HCT116 (cell line): ENCODE results near the gene REXO4. TPM values are rescaled to one million over a fixed set of nuclear protein-coding genes. Genes with fewer than 3 reads are reported as not detected.

Experiments
- ATAC-seq: fragments of 200-7000 bp; cut with Tn5 transposase; 2 replicates; pipeline ENCODE4 v1.9.1; 2020; ENCODE audit warnings: mild to moderate bottlenecking, moderate library complexity
- BruUV-seq: library from RNA; stranded (reverse); fragments of 400-500 nt; replicated peaks from 2 replicates; lab custom pipeline; 2021; lab: Mats Ljungman, UMichigan
- CTCF ChIA-PET: fragments of 300-600 bp; sonication (Branson Sonifier 250); formaldehyde crosslinking; loops from one replicate; lab custom pipeline; 2021; ENCODE audit warnings: antibody characterized with exemption; lab: Charles Lee
- POLR2A ChIA-PET: fragments of 300-600, 350-600 bp; sonication (Branson Sonifier 250); formaldehyde crosslinking; loops from one replicate; lab custom pipeline; 2021; ENCODE audit warnings: antibody characterized with exemption; lab: Charles Lee
- RAD21 ChIA-PET, 2 experiments: fragments of 300-600 bp; sonication (Branson Sonifier 250); formaldehyde crosslinking; loops; one replicate each; lab custom pipeline; 2023; ENCODE audit warnings: low total read pairs in 2 of 2; ENCODE audit not compliant: uncharacterized antibody in 2 of 2, unreplicated experiment in 2 of 2, low non-redundant PET in 1 of 2; lab: Charles Lee
- DNase-seq: peaks from one replicate; pipeline ENCODE4 v3.0.0-alpha.2; 2010; ENCODE audit warnings: low read depth, low spot score
- H2AFZ ChIP-seq: fragments of 200-600 bp; shearing (Covaris generic), sonication (generic); 2 replicates; pipeline ENCODE4 v1.6.1; 2017; ENCODE audit warnings: low read depth, mixed run types, mixed read lengths, antibody characterized with exemption, low read length; ENCODE audit not compliant: poor library complexity, severe bottlenecking
- H3K27ac ChIP-seq: 2 replicates; pipeline ENCODE4 v1.5.1; 2012; ENCODE audit warnings: low read depth, low read length
- H3K27me3 ChIP-seq: fragments of 200-600 bp; sonication (generic); 2 replicates; pipeline ENCODE4 v1.6.1; 2016; ENCODE audit warnings: mixed run types, low read length, mixed read lengths; ENCODE audit not compliant: insufficient read depth
- H3K36me3 ChIP-seq, 2 experiments: fragments of 200-500 bp in 1 of 2; fragments of 200-600 bp in 1 of 2; sonication (Bioruptor generic) in 1 of 2; sonication (generic) in 1 of 2; 2 replicates each; pipeline versions ENCODE4 v1.5.1 to v1.6.1; 2014 to 2016; ENCODE audit warnings: low read length in 2 of 2, inconsistent platforms in 1 of 2, mixed read lengths in 1 of 2, mixed run types in 1 of 2; ENCODE audit not compliant: insufficient read depth in 2 of 2, control insufficient read depth in 1 of 2
- H3K4me1 ChIP-seq, 2 experiments: fragments of 200-600 bp in 1 of 2; sonication (generic) in 1 of 2; 2 replicates each; pipeline versions ENCODE4 v1.5.1 to v1.6.1; 2012 to 2017; ENCODE audit warnings: low read length in 2 of 2, inconsistent platforms in 1 of 2, mild to moderate bottlenecking in 1 of 2, mixed read lengths in 1 of 2, mixed run types in 1 of 2, moderate library complexity in 1 of 2; ENCODE audit not compliant: insufficient read depth in 2 of 2, control insufficient read depth in 1 of 2
- H3K4me2 ChIP-seq: fragments of 200-600 bp; sonication (generic); 2 replicates; pipeline ENCODE4 v1.6.1; 2017; ENCODE audit warnings: mixed run types, low read length, mixed read lengths
- H3K4me3 ChIP-seq, 2 experiments: fragments of 200-600 bp in 1 of 2; sonication (generic) in 1 of 2; replicated peaks in 1 of 2; 2 replicates each; pipeline ENCODE4 v1.5.1; 2011 to 2016; ENCODE audit warnings: low read length in 2 of 2, control low read depth in 1 of 2, low read depth in 1 of 2, mild to moderate bottlenecking in 1 of 2, mixed read lengths in 1 of 2, mixed run types in 1 of 2
- H3K79me2 ChIP-seq: fragments of 200-600 bp; sonication (generic); 2 replicates; pipeline ENCODE4 v1.6.1; 2017; ENCODE audit warnings: mild to moderate bottlenecking, mixed run types, low read length, moderate library complexity, mixed read lengths; ENCODE audit not compliant: insufficient read depth
- H3K9ac ChIP-seq: fragments of 200-600 bp; sonication (generic); 2 replicates; pipeline ENCODE4 v1.6.1; 2016; ENCODE audit warnings: low read length, mixed read lengths
- H3K9me2 ChIP-seq: fragments of 200-600 bp; sonication (generic), shearing (Covaris generic); 2 replicates; pipeline ENCODE4 v1.6.1; 2017; ENCODE audit warnings: mixed run types, mild to moderate bottlenecking, moderate library complexity; ENCODE audit not compliant: insufficient read depth
- H3K9me3 ChIP-seq, 2 experiments: fragments of 200-500 bp in 1 of 2; fragments of 200-600 bp in 1 of 2; sonication (Bioruptor generic) in 1 of 2; sonication (generic) in 1 of 2; 2 replicates each; pipeline ENCODE4 v1.6.1; 2014 to 2017; ENCODE audit warnings: low read length in 2 of 2, mixed read lengths in 2 of 2, inconsistent platforms in 1 of 2, low read depth in 1 of 2, mild to moderate bottlenecking in 1 of 2, mixed run types in 1 of 2, moderate library complexity in 1 of 2; ENCODE audit not compliant: control insufficient read depth in 1 of 2, insufficient read depth in 1 of 2
- H4K20me1 ChIP-seq: fragments of 200-600 bp; sonication (generic), shearing (Covaris generic); 2 replicates; pipeline ENCODE4 v1.6.1; 2017; ENCODE audit warnings: mixed run types, mild to moderate bottlenecking, moderate library complexity; ENCODE audit not compliant: insufficient read depth
- ATF3 ChIP-seq: IDR thresholded peaks from 2 replicates; pipeline ENCODE4 v1.6.1; 2012
- CTCF ChIP-seq, 3 experiments: fragments of 200-600 bp in 1 of 3; sonication (generic) in 1 of 3; IDR thresholded peaks in 2 of 3; conservative IDR thresholded peaks in 1 of 3; 2 replicates each; pipeline ENCODE4 v1.5.1; 2012 to 2017; ENCODE audit warnings: low read depth in 2 of 3, low read length in 2 of 3, antibody characterized with exemption in 1 of 3, borderline replicate concordance in 1 of 3, control low read depth in 1 of 3, mild to moderate bottlenecking in 1 of 3, mixed read lengths in 1 of 3, mixed run types in 1 of 3, moderate library complexity in 1 of 3; ENCODE audit not compliant: insufficient read depth in 1 of 3
- EGR1 ChIP-seq: IDR thresholded peaks from 2 replicates; pipeline ENCODE4 v1.6.1; 2012; ENCODE audit warnings: low read depth
- ELF1 ChIP-seq: IDR thresholded peaks from 2 replicates; pipeline ENCODE4 v1.6.1; 2012; ENCODE audit warnings: low read depth, borderline replicate concordance
- EZH2phosphoT487 ChIP-seq: fragments of 200-600 bp; IDR thresholded peaks from 2 replicates; pipeline ENCODE4 v1.6.1; 2018; ENCODE audit warnings: antibody characterized with exemption, borderline replicate concordance
- FOSL1 ChIP-seq: IDR thresholded peaks from 2 replicates; pipeline ENCODE4 v1.6.1; 2012; ENCODE audit warnings: low read depth
- JUND ChIP-seq: IDR thresholded peaks from 2 replicates; pipeline ENCODE4 v1.6.1; 2012
- MAX ChIP-seq: IDR thresholded peaks from 2 replicates; pipeline ENCODE4 v1.6.1; 2012
- REST ChIP-seq: IDR thresholded peaks from 2 replicates; pipeline ENCODE4 v1.6.1; 2012; ENCODE audit warnings: low read depth
- SP1 ChIP-seq: IDR thresholded peaks from 2 replicates; pipeline ENCODE4 v1.6.1; 2012; ENCODE audit warnings: low read depth
- SRF ChIP-seq: IDR thresholded peaks from 2 replicates; pipeline ENCODE4 v1.6.1; 2012; ENCODE audit warnings: low read depth
- TCF7L2 ChIP-seq: IDR thresholded peaks from 2 replicates; pipeline ENCODE4 v1.7.0; 2011; ENCODE audit warnings: borderline replicate concordance, inconsistent platforms; ENCODE audit not compliant: insufficient read depth, insufficient read length; ENCODE audit errors: extremely low read depth
- YY1 ChIP-seq: IDR thresholded peaks from 2 replicates; pipeline ENCODE4 v1.6.1; 2011; ENCODE audit warnings: low read length, low read depth, moderate library complexity, mild to moderate bottlenecking; ENCODE audit not compliant: insufficient replicate concordance; ENCODE audit errors: extremely low read depth
- ZFX ChIP-seq: fragments of 450-650 bp; IDR thresholded peaks from 2 replicates; pipeline ENCODE4 v1.6.1; 2017
- intact Hi-C: fragments of 100-400 bp; cut with micrococcal nuclease; formaldehyde crosslinking; loops from 2 replicates; pipeline ENCODE4 v1.10.0; 2022
- total RNA-seq: library from RNA; stranded (reverse); gene quantifications from one replicate; pipeline ENCODE4 v1.2.1, GENCODE V29; 2021; ENCODE audit not compliant: unreplicated experiment

Gene REXO4
- total RNA-seq, 1 experiment from 2014 or later, result 24.6 TPM

GRCh38 chr9:133384736-133385321 lies 33.0 kb downstream of the REXO4 start:
- RAD21 ChIA-PET, result no interaction called here
- Histone ChIP-seq H3K4me1 (no peaks in the 10 kb centered on the region), H3K36me3 (no peaks in the 10 kb centered on the region), H4K20me1 (no peaks in the 10 kb centered on the region), H3K79me2 (no peaks in the 10 kb centered on the region), H3K27me3 (no peaks in the 10 kb centered on the region), H3K27ac (no peak overlapping the region), H3K9me2 (no peaks in the 10 kb centered on the region), H3K4me2 (no peak overlapping the region), H3K4me3 (no peak overlapping the region), H3K9me3 (peaks cover 0 to 10% of the 10 kb centered on the region in 2 experiments; a peak in 1 of 4 replicates), H3K9ac (no peak overlapping the region), H2AFZ (no peak overlapping the region)
- POLR2A ChIA-PET, result no interaction called here
- ATAC-seq (no peak), DNase-seq (no peak)
- no TSS peak for BruUV-seq
- TF ChIP-seq CTCF (IDR thresholded peaks at IDR 0.05 in 2 of 3, conservative IDR thresholded peaks at IDR 0.05 in 1 of 3; ENCODE audit: borderline replicate concordance in 1 of 3, insufficient read depth in 1 of 3, low read depth in 2 of 3, low read length in 2 of 3) (no peak), SP1 (no peak)
- CTCF ChIA-PET, result no interaction called here
- intact Hi-C loops, result no loop called here

GRCh38 chr9:133383438-133383837 lies 34.4 kb downstream of the REXO4 start:
- Histone ChIP-seq H3K4me3 (no peak overlapping the region), H3K4me1 (peaks cover under 1 to 3% of the 10 kb centered on the region in 2 experiments), H3K9ac (no peak overlapping the region), H3K36me3 (no peaks in the 10 kb centered on the region), H3K9me2 (no peaks in the 10 kb centered on the region), H3K9me3 (peaks cover 0 to 10% of the 10 kb centered on the region in 2 experiments; a peak in 1 of 4 replicates), H2AFZ (no peak overlapping the region), H3K79me2 (no peaks in the 10 kb centered on the region), H4K20me1 (no peaks in the 10 kb centered on the region), H3K27ac (no peak overlapping the region), H3K4me2 (no peak overlapping the region), H3K27me3 (no peaks in the 10 kb centered on the region)
- intact Hi-C loops, result no loop called here
- DNase-seq (no peak), ATAC-seq (no peak)
- POLR2A ChIA-PET, result no interaction called here
- RAD21 ChIA-PET, result no interaction called here
- CTCF ChIA-PET, result no interaction called here
- no TSS peak for BruUV-seq
- TF ChIP-seq REST, result no peak
- TF ChIP-seq EZH2phosphoT487, result no peak
- no peak for TF ChIP-seq YY1
- no peak for TF ChIP-seq ZFX
- no peak for TF ChIP-seq EGR1
- no peak for TF ChIP-seq MAX
- TF ChIP-seq JUND, result no peak
- no peak for TF ChIP-seq FOSL1
- no peak for TF ChIP-seq ATF3
- no peak for TF ChIP-seq SRF
- TF ChIP-seq ELF1, result no peak
- TF ChIP-seq TCF7L2, result no peak
